Measurements from ENCODE around the gene DSP.
A peak's percentile ranks its signal among the peaks of the same experiment; 100 is the strongest.

Gene DSP

DNA sequence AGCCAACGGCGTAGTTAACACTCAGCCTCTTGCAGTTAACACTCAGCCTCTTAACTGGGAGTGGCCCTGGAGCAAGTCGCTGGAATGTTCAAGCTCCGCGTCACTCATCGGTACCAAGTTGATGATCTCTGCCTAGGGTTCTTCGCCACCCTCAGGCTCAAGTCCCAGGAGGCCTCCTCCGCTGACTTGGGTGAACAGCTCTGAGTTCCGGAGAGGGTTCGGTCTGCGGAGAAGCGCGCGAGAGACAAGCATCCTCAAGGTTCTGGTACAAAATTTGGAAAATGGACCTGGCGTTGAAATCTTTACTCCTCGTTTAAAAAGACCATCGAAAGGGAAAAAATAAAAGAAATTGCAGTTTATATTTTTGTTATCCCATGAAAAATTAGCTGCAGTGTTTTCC, 876 bp upstream of the DSP start:
- no peak for DNase-seq (ENCODE audit: low read depth in 1 of 2, low spot score in 1 of 2)
- Histone ChIP-seq H3K27ac (replicated peaks) (no peak overlapping the region), H3K27me3 (ENCODE audit: insufficient read depth, poor library complexity, severe bottlenecking) (peaks cover 60% of the 10 kb centered on the region), H3K4me3 (replicated peaks; ENCODE audit: insufficient read depth, low read length) (no peak overlapping the region)
- TF ChIP-seq, protein P1, sequence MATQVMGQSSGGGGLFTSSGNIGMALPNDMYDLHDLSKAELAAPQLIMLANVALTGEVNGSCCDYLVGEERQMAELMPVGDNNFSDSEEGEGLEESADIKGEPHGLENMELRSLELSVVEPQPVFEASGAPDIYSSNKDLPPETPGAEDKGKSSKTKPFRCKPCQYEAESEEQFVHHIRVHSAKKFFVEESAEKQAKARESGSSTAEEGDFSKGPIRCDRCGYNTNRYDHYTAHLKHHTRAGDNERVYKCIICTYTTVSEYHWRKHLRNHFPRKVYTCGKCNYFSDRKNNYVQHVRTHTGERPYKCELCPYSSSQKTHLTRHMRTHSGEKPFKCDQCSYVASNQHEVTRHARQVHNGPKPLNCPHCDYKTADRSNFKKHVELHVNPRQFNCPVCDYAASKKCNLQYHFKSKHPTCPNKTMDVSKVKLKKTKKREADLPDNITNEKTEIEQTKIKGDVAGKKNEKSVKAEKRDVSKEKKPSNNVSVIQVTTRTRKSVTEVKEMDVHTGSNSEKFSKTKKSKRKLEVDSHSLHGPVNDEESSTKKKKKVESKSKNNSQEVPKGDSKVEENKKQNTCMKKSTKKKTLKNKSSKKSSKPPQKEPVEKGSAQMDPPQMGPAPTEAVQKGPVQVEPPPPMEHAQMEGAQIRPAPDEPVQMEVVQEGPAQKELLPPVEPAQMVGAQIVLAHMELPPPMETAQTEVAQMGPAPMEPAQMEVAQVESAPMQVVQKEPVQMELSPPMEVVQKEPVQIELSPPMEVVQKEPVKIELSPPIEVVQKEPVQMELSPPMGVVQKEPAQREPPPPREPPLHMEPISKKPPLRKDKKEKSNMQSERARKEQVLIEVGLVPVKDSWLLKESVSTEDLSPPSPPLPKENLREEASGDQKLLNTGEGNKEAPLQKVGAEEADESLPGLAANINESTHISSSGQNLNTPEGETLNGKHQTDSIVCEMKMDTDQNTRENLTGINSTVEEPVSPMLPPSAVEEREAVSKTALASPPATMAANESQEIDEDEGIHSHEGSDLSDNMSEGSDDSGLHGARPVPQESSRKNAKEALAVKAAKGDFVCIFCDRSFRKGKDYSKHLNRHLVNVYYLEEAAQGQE (IDR thresholded peaks at IDR 0.05; ENCODE audit: insufficient replicate concordance, low read depth), result no peak
- no peak for TF ChIP-seq POLR2AphosphoS5 (IDR thresholded peaks at IDR 0.05; ENCODE audit: low read depth)
- no peak for TF ChIP-seq CTCF (IDR thresholded peaks at IDR 0.05; ENCODE audit: insufficient read depth, low read length)
- TF ChIP-seq SPI1 (IDR thresholded peaks at IDR 0.05; ENCODE audit: borderline replicate concordance, low read depth), result no peak
- TF ChIP-seq GABPA (IDR thresholded peaks at IDR 0.05; ENCODE audit: low read depth), result no peak

GRCh38 chr6:7542065-7542873, 798 bp downstream of the DSP start:
- Histone ChIP-seq H3K27ac (replicated peaks) (no peak overlapping the region), H3K4me3 (replicated peaks; ENCODE audit: insufficient read depth, low read length) (peak overlapping the region; percentile 48), H3K27me3 (ENCODE audit: insufficient read depth, poor library complexity, severe bottlenecking) (peaks cover 59% of the 10 kb centered on the region)
- no peak for DNase-seq (ENCODE audit: low read depth in 1 of 2, low spot score in 1 of 2)
- TF ChIP-seq GABPA (IDR thresholded peaks at IDR 0.05; ENCODE audit: low read depth) (no peak), SPI1 (IDR thresholded peaks at IDR 0.05; ENCODE audit: borderline replicate concordance, low read depth) (no peak), CTCF (IDR thresholded peaks at IDR 0.05; ENCODE audit: insufficient read depth, low read length) (no peak), POLR2AphosphoS5 (IDR thresholded peaks at IDR 0.05; ENCODE audit: low read depth) (no peak)
- TF ChIP-seq, protein P1 (IDR thresholded peaks at IDR 0.05; ENCODE audit: insufficient replicate concordance, low read depth), result no peak

DNA sequence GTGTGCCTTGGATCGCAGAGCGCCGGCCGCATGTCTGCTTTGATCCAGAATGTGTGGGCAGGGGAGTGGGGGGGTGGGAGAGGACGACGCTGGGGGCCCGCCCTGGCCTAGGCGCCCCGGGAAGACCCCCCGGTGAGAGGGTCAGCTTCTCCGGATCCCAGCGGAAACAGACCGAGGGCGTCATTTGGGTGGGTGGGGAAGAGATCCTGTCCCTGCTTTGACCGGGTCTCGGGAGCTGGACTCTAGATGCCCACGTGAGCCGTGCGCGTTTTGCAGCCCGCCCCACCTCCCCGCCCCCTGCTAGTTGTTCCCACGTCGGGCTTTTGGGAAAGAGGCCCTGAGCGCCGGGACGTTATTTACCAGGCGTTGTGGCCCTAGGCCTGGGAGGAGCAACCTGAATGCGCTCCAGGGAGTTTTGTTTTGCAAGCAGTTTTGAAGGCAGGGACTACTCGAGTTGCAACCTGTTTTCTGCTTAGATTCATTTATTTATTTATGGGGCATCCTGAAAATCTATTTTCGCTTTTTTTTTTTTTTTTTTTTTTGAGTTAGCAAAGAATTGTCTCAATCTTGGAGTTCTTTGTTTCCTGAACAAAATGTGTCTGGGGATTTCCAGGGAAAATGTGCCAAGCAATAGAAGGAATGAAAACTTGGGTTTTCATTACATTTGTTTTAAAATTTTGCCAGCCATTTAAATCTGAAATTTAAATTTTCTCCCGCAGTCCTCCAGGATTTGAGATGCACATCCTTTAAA, 1.6 kb downstream of the DSP start:
- TF ChIP-seq POLR2AphosphoS5 (IDR thresholded peaks at IDR 0.05; ENCODE audit: low read depth) (no peak), GABPA (IDR thresholded peaks at IDR 0.05; ENCODE audit: low read depth) (no peak)
- TF ChIP-seq, protein P1 (IDR thresholded peaks at IDR 0.05; ENCODE audit: insufficient replicate concordance, low read depth), result no peak
- no peak overlapping the region for H3K27ac ChIP-seq (replicated peaks)
- H3K4me3 ChIP-seq (replicated peaks; ENCODE audit: insufficient read depth, low read length), result peak overlapping the region; percentile 48
- DNase-seq (ENCODE audit: low read depth in 1 of 2, low spot score in 1 of 2), result peak in 1 of 2 experiments; percentile 23
- H3K27me3 ChIP-seq (ENCODE audit: insufficient read depth, poor library complexity, severe bottlenecking), result peaks cover 54% of the 10 kb centered on the region
